AG20443 (cell line): ENCODE results near the gene PCBD1.
"Not testable (repeated sequence)": the region's sequence is repeated elsewhere in the genome, so short reads cannot be mapped to it uniquely, and the experiment has no call there.

ENCODE experiments used
- DNase-seq: peaks from one replicate; pipeline ENCODE4 v3.0.0; 2012; ENCODE audit warnings: low spot score, mixed read lengths

The PCBD1 gene

GRCh38 chr10:70887804-70888800 lies at the start of gene PCBD1:
TSS of gene PCBD1 (minus strand) at chr10:70888565. CDS start at chr10:70888533, 32 bp downstream.
- DNase-seq, result peak; percentile 91

- DNase-seq, result no peak
Measured at GRCh38 chr10:70937661-70938060, 49.3 kb upstream of the PCBD1 start.

- DNase-seq, result no peak
Measured at GRCh38 chr10:70936111-70936510, 47.7 kb upstream of the PCBD1 start.

- DNase-seq, result no peak
Measured at GRCh38 chr10:70935631-70936030, 47.3 kb upstream of the PCBD1 start.

- no peak for DNase-seq
Measured at GRCh38 chr10:70935125-70935625, 46.8 kb upstream of the PCBD1 start.

- no peak for DNase-seq
Measured at GRCh38 chr10:70934701-70935100, 46.3 kb upstream of the PCBD1 start.

GRCh38 chr10:70932392-70933196 lies 44.2 kb upstream of the PCBD1 start:
- DNase-seq, result no peak

- DNase-seq, result no peak
Measured at GRCh38 chr10:70931168-70931815, 42.9 kb upstream of the PCBD1 start.

GRCh38 chr10:70930263-70931000 lies 42.1 kb upstream of the PCBD1 start:
- DNase-seq, result no peak

- no peak for DNase-seq
Measured at GRCh38 chr10:70928140-70928539, 39.8 kb upstream of the PCBD1 start.

GRCh38 chr10:70927189-70927943 lies 39.0 kb upstream of the PCBD1 start:
- no peak for DNase-seq

GRCh38 chr10:70926226-70927000 lies 38.0 kb upstream of the PCBD1 start:
- no peak for DNase-seq

GRCh38 chr10:70925377-70926225 lies 37.2 kb upstream of the PCBD1 start:
- peak; percentile 87 for DNase-seq

GRCh38 chr10:70923696-70924095 lies 35.3 kb upstream of the PCBD1 start:
- no peak for DNase-seq

GRCh38 chr10:70921285-70921684 lies 32.9 kb upstream of the PCBD1 start:
- DNase-seq, result no peak

- no peak for DNase-seq
Measured at GRCh38 chr10:70920519-70920918, 32.2 kb upstream of the PCBD1 start.

- DNase-seq, result not testable (repeated sequence)
Measured at GRCh38 chr10:70919906-70920305, 31.5 kb upstream of the PCBD1 start.

- DNase-seq, result peak; percentile 41
Measured at GRCh38 chr10:70918851-70919530, 30.6 kb upstream of the PCBD1 start.
